K562 (cell line): ENCODE measurements around the gene KIF5A. TPM values are rescaled to one million over a fixed set of nuclear protein-coding genes. Genes with fewer than 3 reads are reported as not detected.

Source experiments
- ATAC-seq: fragments of 200-7000 bp; cut with Tn5 transposase; 3 replicates; pipeline ENCODE4 v1.9.1; 2020; ENCODE audit warnings: moderate library complexity
- BruUV-seq: library from RNA; stranded (reverse); fragments of 400-500 nt; replicated peaks from 2 replicates; lab custom pipeline; 2021; lab: Mats Ljungman, UMichigan
- CTCF ChIA-PET: fragments of 300-600 bp; formaldehyde crosslinking; extraction: SDS; loops from one replicate; lab custom pipeline; 2021; ENCODE audit warnings: low intra/inter-chr PET ratio; lab: Yijun Ruan, JAX
- POLR2A ChIA-PET: fragments of 300-600, 350-650 bp; sonication (Branson Sonifier 250); formaldehyde crosslinking; extraction: SDS; loops from one replicate; lab custom pipeline; 2021; ENCODE audit warnings: antibody characterized with exemption, inconsistent platforms; lab: Yijun Ruan, JAX
- DNase-seq, 4 experiments: peaks; one replicate each; pipeline versions ENCODE4 v3.0.0 to v3.0.0-alpha.2; 2011 to 2018; ENCODE audit warnings: low spot score in 3 of 4, mixed read lengths in 3 of 4; ENCODE audit errors: extremely low read depth in 1 of 4
- FAIRE-seq: peaks from 2 replicates; lab custom pipeline; 2011; peaks lifted over from hg19 to GRCh38; lab: Jason Lieb, UNC
- H2AFZ ChIP-seq: 2 replicates; pipeline ENCODE4 v1.6.0; 2011; ENCODE audit warnings: low read depth, low read length, control low read depth, inconsistent platforms
- H3K27ac ChIP-seq: fragments of 200-600 bp; 3 replicates; pipeline ENCODE4 v1.8.0; 2011; ENCODE audit warnings: low read depth, mild to moderate bottlenecking, control low read depth, inconsistent platforms, low read length, moderate library complexity, mixed read lengths; ENCODE audit errors: extremely low read depth
- H3K27me3 ChIP-seq, 2 experiments: fragments of 300-600 bp in 1 of 2; 2 replicates in 1 of 2; 3 replicates in 1 of 2; pipeline versions ENCODE4 v1.6.0 to v1.8.0; 2011; ENCODE audit warnings: inconsistent platforms in 2 of 2, low read length in 2 of 2, mild to moderate bottlenecking in 1 of 2, mixed read lengths in 1 of 2, moderate library complexity in 1 of 2; ENCODE audit not compliant: control insufficient read depth in 2 of 2, insufficient read depth in 2 of 2
- H3K36me3 ChIP-seq: fragments of 300-600 bp; 3 replicates; pipeline ENCODE4 v1.8.0; 2011; ENCODE audit warnings: mild to moderate bottlenecking, low read length, inconsistent platforms; ENCODE audit not compliant: control insufficient read depth, insufficient read depth
- H3K4me1 ChIP-seq, 2 experiments: fragments of 200-600 bp in 1 of 2; replicated peaks in 1 of 2; 2 replicates in 1 of 2; 3 replicates in 1 of 2; pipeline versions ENCODE4 v1.5.1 to v1.8.0; 2011; ENCODE audit warnings: inconsistent platforms in 2 of 2, low read length in 2 of 2, mild to moderate bottlenecking in 1 of 2, mixed read lengths in 1 of 2, moderate library complexity in 1 of 2; ENCODE audit not compliant: control insufficient read depth in 2 of 2, insufficient read depth in 2 of 2
- H3K4me2 ChIP-seq: 2 replicates; pipeline ENCODE4 v1.6.1; 2011; ENCODE audit warnings: low read length, control low read depth, inconsistent platforms, mixed read lengths; ENCODE audit not compliant: insufficient read depth
- H3K4me3 ChIP-seq: fragments of 200-600 bp; sonication (generic), shearing (Covaris generic); 2 replicates; pipeline ENCODE4 v1.5.1; 2016; ENCODE audit warnings: control low read depth, inconsistent platforms
- H3K79me2 ChIP-seq: fragments of 200-600 bp; 3 replicates; pipeline ENCODE4 v1.8.0; 2011; ENCODE audit warnings: low read length, inconsistent platforms; ENCODE audit not compliant: control insufficient read depth, insufficient read depth
- H3K9ac ChIP-seq, 2 experiments: 2 replicates each; pipeline versions ENCODE4 v1.6.0 to v1.6.1; 2011; ENCODE audit warnings: low read depth in 2 of 2, low read length in 2 of 2, control low read depth in 1 of 2, inconsistent platforms in 1 of 2, mild to moderate bottlenecking in 1 of 2, mixed read lengths in 1 of 2; ENCODE audit not compliant: insufficient read depth in 1 of 2
- H3K9me1 ChIP-seq: one replicate; pipeline ENCODE4 v1.6.0; 2011; ENCODE audit warnings: inconsistent platforms, mild to moderate bottlenecking, low read length, moderate library complexity; ENCODE audit not compliant: control insufficient read depth, insufficient read depth
- H3K9me3 ChIP-seq: replicated peaks from 2 replicates; pipeline ENCODE4 v1.5.1; 2011; ENCODE audit warnings: low read depth, low read length, inconsistent platforms; ENCODE audit not compliant: control insufficient read depth, insufficient read depth
- H4K20me1 ChIP-seq: replicated peaks from 2 replicates; pipeline ENCODE4 v1.6.1; 2011; ENCODE audit warnings: low read length, inconsistent platforms, mixed read lengths; ENCODE audit not compliant: control insufficient read depth, insufficient read depth
- POLR2A ChIP-seq: fragments of 450-650 bp; conservative IDR thresholded peaks from 2 replicates; pipeline ENCODE4 v1.6.1; 2016
- POLR2B ChIP-seq: fragments of 450-650 bp; IDR thresholded peaks from 2 replicates; pipeline ENCODE4 v1.6.1; 2018; ENCODE audit warnings: low read depth; ENCODE audit not compliant: partially characterized antibody
- RFX1 ChIP-seq: fragments of 450-650 bp; IDR thresholded peaks from 2 replicates; pipeline ENCODE4 v1.6.1; 2016; ENCODE audit warnings: mild to moderate bottlenecking, moderate library complexity
- SUPT5H ChIP-seq: fragments of 450-650 bp; IDR thresholded peaks from 2 replicates; pipeline ENCODE4 v1.6.1; 2016
- YBX1 ChIP-seq: fragments of 450-650 bp; IDR thresholded peaks from 2 replicates; pipeline ENCODE4 v1.7.1; 2016; ENCODE audit warnings: mild to moderate bottlenecking
- ZNF717 ChIP-seq: fragments of 250-450 bp; sonication (Bioruptor Pico); IDR thresholded peaks from 2 replicates; pipeline ENCODE4 v1.5.0; 2021
- WGBS: fragments of 100-300 bp; shearing (Covaris generic); methylation state at CpG from one replicate; pipeline ENCODE4 v1.1.6; 2016; ENCODE audit warnings: low coverage, mixed read lengths; ENCODE audit not compliant: insufficient coverage; ENCODE audit errors: missing lambda C conversion rate; 5-methylcytosine and 5-hydroxymethylcytosine counted together
- in situ Hi-C: fragments of 300-500 bp; cut with MboI; formaldehyde crosslinking; loops from 4 replicates; pipeline ENCODE4 v1.15.0; 2018; ENCODE audit warnings: inconsistent platforms, mixed read lengths
- intact Hi-C: fragments of 100-400 bp; cut with micrococcal nuclease; formaldehyde crosslinking; loops from 2 replicates; pipeline ENCODE4 v1.14.2; 2022
- polyA plus RNA-seq, 8 experiments: library from polyadenylated mRNA; depleted of rRNA in 4 of 8; stranded (reverse) in 5 of 8; unstranded in 3 of 8; fragments of >200 nt; fragmentation: Nextera tagmentation in 2 of 8; fragmentation: Illumina TruSeq in 1 of 8; extraction: Ambion mirVana in 2 of 8; extraction: Trizol in 1 of 8; gene quantifications; 2 replicates each; pipeline versions ENCODE4 v1.2.1 to v1.2.3, GENCODE V29; 2011 to 2014; ENCODE audit warnings: inconsistent platforms in 1 of 8, missing spikeins in 1 of 8
- total RNA-seq, 7 experiments: library from RNA; depleted of rRNA in 6 of 7; stranded (reverse); fragments of >200 nt in 6 of 7; fragmentation: Illumina TruSeq in 2 of 7; extraction: Trizol in 2 of 7; gene quantifications; 2 replicates each; pipeline versions ENCODE4 v1.2.1 to v1.2.3, GENCODE V29; 2011 to 2021; ENCODE audit warnings: low replicate concordance in 1 of 7

Gene KIF5A
- total and polyA plus RNA-seq, 9 of the 15 experiments (the other 6 are each of a cell fraction or from before 2014, with no cell fraction given): 3.4 to 17.7 (median 8.0) TPM

GRCh38 chr12:57603815-57604453, 54.1 kb downstream of the KIF5A start:
- Histone ChIP-seq H3K4me2 (no peak overlapping the region), H3K9me1 (no peaks in the 10 kb centered on the region), H3K79me2 (no peaks in the 10 kb centered on the region), H3K9ac (no peak overlapping the region), H3K27ac (no peak overlapping the region), H3K9me3 (no peaks in the 10 kb centered on the region), H3K27me3 (no peaks in the 10 kb centered on the region), H3K4me1 (peaks cover 12 to 14% of the 10 kb centered on the region in 2 experiments; a peak in 4 of 5 replicates), H2AFZ (no peak overlapping the region), H4K20me1 (no peaks in the 10 kb centered on the region), H3K4me3 (no peak overlapping the region), H3K36me3 (peaks cover 38% of the 10 kb centered on the region; the same call in 2 of the 3 replicates)
- DNase-seq (no peak), ATAC-seq (no peak), FAIRE-seq (no peak)
- intact Hi-C loops: no loop called here
- BruUV-seq: no TSS peak
- ChIA-PET CTCF (no interaction called here), POLR2A (interaction anchor here (0.6 to 1.0 kb wide), 3 partner anchors 8 to 11 kb away, joined by 3 read pairs; no protein-coding TSS in a partner anchor)
- TF ChIP-seq ZNF717 (CRISPR knock-in tag) (no peak), SUPT5H (peak; percentile 42; the same call in 1 of the 2 replicates), POLR2B (peak; percentile 39), POLR2A (peak; percentile 36), RFX1 (no peak), YBX1 (no peak)
- in situ Hi-C loops: no loop called here
- 33% methylated on average over 4 of the region's 6 CpGs for WGBS
